GM23338 (cell line): ENCODE results near the gene FZD7. TPM values are rescaled to one million over a fixed set of nuclear protein-coding genes. Genes with fewer than 3 reads are reported as not detected.

Experiments used
- ATAC-seq: fragments of 200-7000 bp; cut with Tn5 transposase; 3 replicates; pipeline ENCODE4 v1.9.1; 2020
- DNase-seq: peaks from one replicate; pipeline ENCODE4 v3.0.0-alpha.2; 2015; ENCODE audit warnings: low spot score
- H2AFZ ChIP-seq: fragments of 200-600 bp; sonication (generic); 2 replicates; pipeline ENCODE4 v1.8.0; 2016; ENCODE audit warnings: antibody characterized with exemption, mild to moderate bottlenecking, moderate library complexity
- H3F3A ChIP-seq: fragments of 200-600 bp; sonication (generic); replicated peaks from 2 replicates; pipeline ENCODE4 v1.8.0; 2017; ENCODE audit warnings: antibody characterized with exemption, mixed run types, low read depth
- H3K27ac ChIP-seq: fragments of 200-600 bp; sonication (generic); 2 replicates; pipeline ENCODE4 v1.6.1; 2016; ENCODE audit warnings: low read depth
- H3K27me3 ChIP-seq: fragments of 200-600 bp; sonication (generic); 2 replicates; pipeline ENCODE4 v1.8.0; 2016; ENCODE audit warnings: mild to moderate bottlenecking, mixed run types, moderate library complexity; ENCODE audit not compliant: insufficient read depth
- H3K36me3 ChIP-seq: fragments of 200-600 bp; sonication (generic); 2 replicates; pipeline ENCODE4 v1.8.0; 2016; ENCODE audit warnings: mild to moderate bottlenecking; ENCODE audit not compliant: insufficient read depth
- H3K4me1 ChIP-seq: fragments of 200-600 bp; sonication (generic); 2 replicates; pipeline ENCODE4 v1.8.0; 2016; ENCODE audit warnings: mild to moderate bottlenecking, moderate library complexity; ENCODE audit not compliant: insufficient read depth
- H3K4me2 ChIP-seq: fragments of 200-600 bp; sonication (generic); 2 replicates; pipeline ENCODE4 v1.7.1; 2017; ENCODE audit warnings: mixed run types
- H3K4me3 ChIP-seq: fragments of 200-600 bp; sonication (generic); 2 replicates; pipeline ENCODE4 v1.6.1; 2016; ENCODE audit warnings: mixed run types
- H3K79me2 ChIP-seq: fragments of 200-600 bp; sonication (generic); replicated peaks from 2 replicates; pipeline ENCODE4 v1.8.0; 2017; ENCODE audit warnings: mild to moderate bottlenecking; ENCODE audit not compliant: insufficient read depth
- H3K9me2 ChIP-seq: fragments of 200-600 bp; sonication (generic); 2 replicates; pipeline ENCODE4 v1.8.0; 2017; ENCODE audit not compliant: insufficient read depth
- H4K20me1 ChIP-seq: fragments of 200-600 bp; sonication (generic); replicated peaks from 2 replicates; pipeline ENCODE4 v1.8.0; 2017; ENCODE audit warnings: mild to moderate bottlenecking; ENCODE audit not compliant: insufficient read depth
- H3K27ac Mint-ChIP-seq: 2 replicates; pipeline ENCODE4 v1.8.0; 2020; ENCODE audit warnings: inconsistent platforms, mild to moderate bottlenecking, moderate library complexity, mixed read lengths
- H3K27me3 Mint-ChIP-seq: 3 replicates; pipeline ENCODE4 v1.8.0; 2022; ENCODE audit warnings: low read depth, mild to moderate bottlenecking, moderate library complexity, mixed read lengths, inconsistent platforms; ENCODE audit not compliant: insufficient read depth, poor library complexity
- H3K36me3 Mint-ChIP-seq: 3 replicates; pipeline ENCODE4 v1.8.0; 2021; ENCODE audit warnings: low read depth, mild to moderate bottlenecking, inconsistent platforms, moderate library complexity, mixed read lengths
- H3K4me1 Mint-ChIP-seq: 3 replicates; pipeline ENCODE4 v1.8.0; 2020; ENCODE audit warnings: mild to moderate bottlenecking, inconsistent platforms, mixed read lengths
- H3K4me3 Mint-ChIP-seq: 3 replicates; pipeline ENCODE4 v1.8.0; 2021; ENCODE audit warnings: moderate library complexity, mild to moderate bottlenecking, inconsistent platforms, mixed read lengths
- H3K9me3 Mint-ChIP-seq: 3 replicates; pipeline ENCODE4 v1.8.0; 2020; ENCODE audit warnings: moderate library complexity, mild to moderate bottlenecking, inconsistent platforms, mixed read lengths
- CREB1 ChIP-seq: fragments of 250-450 bp; sonication (Bioruptor Pico); IDR thresholded peaks from 2 replicates; pipeline ENCODE4 v1.5.0; 2020; ENCODE audit warnings: low read depth, mild to moderate bottlenecking, moderate library complexity
- EZH2 ChIP-seq: fragments of 200-600 bp; sonication (generic); IDR thresholded peaks from one replicate; pipeline ENCODE4 v1.8.0; 2017; ENCODE audit warnings: antibody characterized with exemption, mild to moderate bottlenecking, low read depth; ENCODE audit not compliant: unreplicated experiment
- JUNB ChIP-seq: IDR thresholded peaks from one replicate; pipeline ENCODE4 v1.6.1; 2016; ENCODE audit warnings: antibody characterized with exemption; ENCODE audit not compliant: unreplicated experiment
- POLR2AphosphoS5 ChIP-seq: IDR thresholded peaks from 2 replicates; pipeline ENCODE4 v1.6.1; 2016; ENCODE audit warnings: antibody characterized with exemption, low read depth
- STAT1 ChIP-seq: IDR thresholded peaks from one replicate; pipeline ENCODE4 v1.6.1; 2016; ENCODE audit warnings: antibody characterized with exemption; ENCODE audit not compliant: unreplicated experiment
- polyA plus RNA-seq: library from polyadenylated mRNA; unstranded; fragments of >200 nt; fragmentation: Nextera tagmentation; extraction: Ambion mirVana; gene quantifications from 2 replicates; pipeline ENCODE4 v1.2.1, GENCODE V29; 2016
- total RNA-seq: library from RNA; depleted of rRNA; stranded (reverse); fragments of >200 nt; shearing (Covaris generic); gene quantifications from 2 replicates; pipeline ENCODE4 v1.2.3, GENCODE V29; 2014
- TF ChIP-seq, protein P1 (sequence below): fragments of 250-450 bp; sonication (Bioruptor Pico); IDR thresholded peaks from 2 replicates; pipeline ENCODE4 v1.5.0; 2020; ENCODE audit warnings: mild to moderate bottlenecking, moderate library complexity
- TF ChIP-seq, protein P2 (sequence below): IDR thresholded peaks from 2 replicates; pipeline ENCODE4 v1.6.1; 2016; ENCODE audit warnings: antibody characterized with exemption
- TF ChIP-seq, protein P3 (sequence below): IDR thresholded peaks from one replicate; pipeline ENCODE4 v1.6.1; 2018; ENCODE audit warnings: antibody characterized with exemption; ENCODE audit not compliant: unreplicated experiment
- TF ChIP-seq, protein P4 (sequence below), 2 experiments: fragments of 200-600 bp in 1 of 2; sonication (generic) in 1 of 2; conservative IDR thresholded peaks; 2 replicates each; pipeline versions ENCODE4 v1.5.1 to v1.6.1; 2016 to 2017; ENCODE audit warnings: antibody characterized with exemption in 2 of 2, low read depth in 2 of 2, mild to moderate bottlenecking in 2 of 2, moderate library complexity in 1 of 2

FZD7 gene
- total and polyA plus RNA-seq, 2 experiments from 2014 or later, result 164 to 435 TPM

DNA sequence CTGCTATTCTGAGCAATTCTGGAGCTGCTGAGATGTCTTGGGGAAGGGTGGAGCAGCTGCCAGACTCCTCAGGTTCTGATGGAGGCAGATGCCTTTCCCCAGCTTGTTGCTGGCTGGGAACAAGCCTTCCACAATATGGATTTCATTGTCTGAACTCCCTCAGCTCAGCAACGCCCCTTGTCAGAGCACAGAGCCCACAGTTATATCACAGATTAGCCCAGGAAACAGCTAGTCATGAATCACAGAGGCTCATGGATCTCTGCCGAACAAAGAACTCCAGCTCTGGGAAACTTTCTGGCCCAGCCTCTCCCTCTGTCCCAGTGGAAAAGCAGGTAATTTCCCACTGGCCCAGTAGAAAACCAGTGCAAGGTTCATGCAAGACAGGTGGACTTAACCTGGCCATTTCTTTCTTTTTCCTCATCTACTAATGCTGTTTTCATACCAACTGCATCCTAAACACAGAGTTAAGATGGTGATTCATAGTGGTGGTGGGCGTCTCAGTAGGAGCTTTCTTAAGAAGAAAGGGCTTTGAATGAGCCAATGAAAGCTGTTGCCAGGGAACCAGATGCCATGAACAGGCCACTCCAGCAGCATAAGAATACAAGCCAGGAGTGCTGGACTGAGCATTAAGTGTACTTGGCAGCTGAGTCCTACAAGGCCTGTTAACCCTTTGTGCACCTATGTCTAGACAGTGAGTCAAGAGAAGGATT lies 30.7 kb downstream of the FZD7 start (continued):
- TF ChIP-seq, protein P1, sequence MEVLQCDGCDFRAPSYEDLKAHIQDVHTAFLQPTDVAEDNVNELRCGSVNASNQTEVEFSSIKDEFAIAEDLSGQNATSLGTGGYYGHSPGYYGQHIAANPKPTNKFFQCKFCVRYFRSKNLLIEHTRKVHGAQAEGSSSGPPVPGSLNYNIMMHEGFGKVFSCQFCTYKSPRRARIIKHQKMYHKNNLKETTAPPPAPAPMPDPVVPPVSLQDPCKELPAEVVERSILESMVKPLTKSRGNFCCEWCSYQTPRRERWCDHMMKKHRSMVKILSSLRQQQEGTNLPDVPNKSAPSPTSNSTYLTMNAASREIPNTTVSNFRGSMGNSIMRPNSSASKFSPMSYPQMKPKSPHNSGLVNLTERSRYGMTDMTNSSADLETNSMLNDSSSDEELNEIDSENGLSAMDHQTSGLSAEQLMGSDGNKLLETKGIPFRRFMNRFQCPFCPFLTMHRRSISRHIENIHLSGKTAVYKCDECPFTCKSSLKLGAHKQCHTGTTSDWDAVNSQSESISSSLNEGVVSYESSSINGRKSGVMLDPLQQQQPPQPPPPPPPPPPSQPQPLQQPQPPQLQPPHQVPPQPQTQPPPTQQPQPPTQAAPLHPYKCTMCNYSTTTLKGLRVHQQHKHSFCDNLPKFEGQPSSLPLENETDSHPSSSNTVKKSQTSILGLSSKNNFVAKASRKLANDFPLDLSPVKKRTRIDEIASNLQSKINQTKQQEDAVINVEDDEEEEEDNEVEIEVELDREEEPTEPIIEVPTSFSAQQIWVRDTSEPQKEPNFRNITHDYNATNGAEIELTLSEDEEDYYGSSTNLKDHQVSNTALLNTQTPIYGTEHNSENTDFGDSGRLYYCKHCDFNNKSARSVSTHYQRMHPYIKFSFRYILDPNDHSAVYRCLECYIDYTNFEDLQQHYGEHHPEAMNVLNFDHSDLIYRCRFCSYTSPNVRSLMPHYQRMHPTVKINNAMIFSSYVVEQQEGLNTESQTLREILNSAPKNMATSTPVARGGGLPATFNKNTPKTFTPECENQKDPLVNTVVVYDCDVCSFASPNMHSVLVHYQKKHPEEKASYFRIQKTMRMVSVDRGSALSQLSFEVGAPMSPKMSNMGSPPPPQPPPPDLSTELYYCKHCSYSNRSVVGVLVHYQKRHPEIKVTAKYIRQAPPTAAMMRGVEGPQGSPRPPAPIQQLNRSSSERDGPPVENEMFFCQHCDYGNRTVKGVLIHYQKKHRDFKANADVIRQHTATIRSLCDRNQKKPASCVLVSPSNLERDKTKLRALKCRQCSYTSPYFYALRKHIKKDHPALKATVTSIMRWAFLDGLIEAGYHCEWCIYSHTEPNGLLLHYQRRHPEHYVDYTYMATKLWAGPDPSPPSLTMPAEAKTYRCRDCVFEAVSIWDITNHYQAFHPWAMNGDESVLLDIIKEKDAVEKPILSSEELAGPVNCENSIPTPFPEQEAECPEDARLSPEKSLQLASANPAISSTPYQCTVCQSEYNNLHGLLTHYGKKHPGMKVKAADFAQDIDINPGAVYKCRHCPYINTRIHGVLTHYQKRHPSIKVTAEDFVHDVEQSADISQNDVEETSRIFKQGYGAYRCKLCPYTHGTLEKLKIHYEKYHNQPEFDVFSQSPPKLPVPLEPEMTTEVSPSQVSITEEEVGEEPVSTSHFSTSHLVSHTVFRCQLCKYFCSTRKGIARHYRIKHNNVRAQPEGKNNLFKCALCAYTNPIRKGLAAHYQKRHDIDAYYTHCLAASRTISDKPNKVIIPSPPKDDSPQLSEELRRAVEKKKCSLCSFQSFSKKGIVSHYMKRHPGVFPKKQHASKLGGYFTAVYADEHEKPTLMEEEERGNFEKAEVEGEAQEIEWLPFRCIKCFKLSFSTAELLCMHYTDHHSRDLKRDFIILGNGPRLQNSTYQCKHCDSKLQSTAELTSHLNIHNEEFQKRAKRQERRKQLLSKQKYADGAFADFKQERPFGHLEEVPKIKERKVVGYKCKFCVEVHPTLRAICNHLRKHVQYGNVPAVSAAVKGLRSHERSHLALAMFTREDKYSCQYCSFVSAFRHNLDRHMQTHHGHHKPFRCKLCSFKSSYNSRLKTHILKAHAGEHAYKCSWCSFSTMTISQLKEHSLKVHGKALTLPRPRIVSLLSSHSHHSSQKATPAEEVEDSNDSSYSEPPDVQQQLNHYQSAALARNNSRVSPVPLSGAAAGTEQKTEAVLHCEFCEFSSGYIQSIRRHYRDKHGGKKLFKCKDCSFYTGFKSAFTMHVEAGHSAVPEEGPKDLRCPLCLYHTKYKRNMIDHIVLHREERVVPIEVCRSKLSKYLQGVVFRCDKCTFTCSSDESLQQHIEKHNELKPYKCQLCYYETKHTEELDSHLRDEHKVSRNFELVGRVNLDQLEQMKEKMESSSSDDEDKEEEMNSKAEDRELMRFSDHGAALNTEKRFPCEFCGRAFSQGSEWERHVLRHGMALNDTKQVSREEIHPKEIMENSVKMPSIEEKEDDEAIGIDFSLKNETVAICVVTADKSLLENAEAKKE (CRISPR knock-in tag), result no peak
- TF ChIP-seq EZH2, result no peak
- TF ChIP-seq, protein P2, sequence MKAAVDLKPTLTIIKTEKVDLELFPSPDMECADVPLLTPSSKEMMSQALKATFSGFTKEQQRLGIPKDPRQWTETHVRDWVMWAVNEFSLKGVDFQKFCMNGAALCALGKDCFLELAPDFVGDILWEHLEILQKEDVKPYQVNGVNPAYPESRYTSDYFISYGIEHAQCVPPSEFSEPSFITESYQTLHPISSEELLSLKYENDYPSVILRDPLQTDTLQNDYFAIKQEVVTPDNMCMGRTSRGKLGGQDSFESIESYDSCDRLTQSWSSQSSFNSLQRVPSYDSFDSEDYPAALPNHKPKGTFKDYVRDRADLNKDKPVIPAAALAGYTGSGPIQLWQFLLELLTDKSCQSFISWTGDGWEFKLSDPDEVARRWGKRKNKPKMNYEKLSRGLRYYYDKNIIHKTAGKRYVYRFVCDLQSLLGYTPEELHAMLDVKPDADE, result no peak
- TF ChIP-seq STAT1, result no peak

DNA sequence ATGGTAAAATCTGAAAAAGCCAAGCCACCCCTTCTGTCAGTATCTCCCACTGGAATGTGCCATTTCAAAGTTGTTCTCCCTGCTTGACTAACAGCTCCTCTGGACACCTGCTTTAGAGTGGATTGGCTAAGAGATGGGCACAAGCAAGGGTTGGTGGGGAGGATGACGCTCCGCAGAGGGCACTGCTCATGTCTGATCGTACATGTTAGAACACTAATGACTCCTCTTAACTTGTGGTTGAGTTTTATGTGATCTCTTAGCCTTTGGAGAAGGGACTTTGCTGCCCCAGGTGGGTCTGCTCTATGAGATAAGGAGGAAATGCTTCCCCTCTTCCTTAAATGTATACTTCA lies 31.2 kb downstream of the FZD7 start:
- H3K27me3 Mint-ChIP-seq, result no peaks in the 10 kb centered on the region
- DNase-seq (no peak), ATAC-seq (no peak)
- H3K36me3 Mint-ChIP-seq, result no peaks in the 10 kb centered on the region
- H3K27ac Mint-ChIP-seq, result no peak overlapping the region
- no peaks in the 10 kb centered on the region for H3K79me2 ChIP-seq
- H3K4me1 ChIP-seq, result peaks cover 15% of the 10 kb centered on the region
- H3K4me2 ChIP-seq, result peak overlapping the region; percentile 32; the same call in 1 of the 2 replicates
- H3K4me3 Mint-ChIP-seq, result no peak overlapping the region
- no peaks in the 10 kb centered on the region for H4K20me1 ChIP-seq
- peaks cover 19% of the 10 kb centered on the region for H3K4me1 Mint-ChIP-seq
- H3K9me3 Mint-ChIP-seq, result no peaks in the 10 kb centered on the region
- 0 out of 2 replicates have a peak, but pooled peaks cover 4% of the 10 kb centered on the region for H3F3A ChIP-seq
- no peaks in the 10 kb centered on the region for H3K27me3 ChIP-seq
- no peak overlapping the region for H3K4me3 ChIP-seq
- H3K9me2 ChIP-seq, result no peaks in the 10 kb centered on the region; the same call in 1 of the 2 replicates
- no peak overlapping the region for H3K27ac ChIP-seq
- H3K36me3 ChIP-seq, result no peaks in the 10 kb centered on the region
- H2AFZ ChIP-seq, result peak overlapping the region; percentile 98; the same call in 1 of the 2 replicates
- TF ChIP-seq, protein P3, sequence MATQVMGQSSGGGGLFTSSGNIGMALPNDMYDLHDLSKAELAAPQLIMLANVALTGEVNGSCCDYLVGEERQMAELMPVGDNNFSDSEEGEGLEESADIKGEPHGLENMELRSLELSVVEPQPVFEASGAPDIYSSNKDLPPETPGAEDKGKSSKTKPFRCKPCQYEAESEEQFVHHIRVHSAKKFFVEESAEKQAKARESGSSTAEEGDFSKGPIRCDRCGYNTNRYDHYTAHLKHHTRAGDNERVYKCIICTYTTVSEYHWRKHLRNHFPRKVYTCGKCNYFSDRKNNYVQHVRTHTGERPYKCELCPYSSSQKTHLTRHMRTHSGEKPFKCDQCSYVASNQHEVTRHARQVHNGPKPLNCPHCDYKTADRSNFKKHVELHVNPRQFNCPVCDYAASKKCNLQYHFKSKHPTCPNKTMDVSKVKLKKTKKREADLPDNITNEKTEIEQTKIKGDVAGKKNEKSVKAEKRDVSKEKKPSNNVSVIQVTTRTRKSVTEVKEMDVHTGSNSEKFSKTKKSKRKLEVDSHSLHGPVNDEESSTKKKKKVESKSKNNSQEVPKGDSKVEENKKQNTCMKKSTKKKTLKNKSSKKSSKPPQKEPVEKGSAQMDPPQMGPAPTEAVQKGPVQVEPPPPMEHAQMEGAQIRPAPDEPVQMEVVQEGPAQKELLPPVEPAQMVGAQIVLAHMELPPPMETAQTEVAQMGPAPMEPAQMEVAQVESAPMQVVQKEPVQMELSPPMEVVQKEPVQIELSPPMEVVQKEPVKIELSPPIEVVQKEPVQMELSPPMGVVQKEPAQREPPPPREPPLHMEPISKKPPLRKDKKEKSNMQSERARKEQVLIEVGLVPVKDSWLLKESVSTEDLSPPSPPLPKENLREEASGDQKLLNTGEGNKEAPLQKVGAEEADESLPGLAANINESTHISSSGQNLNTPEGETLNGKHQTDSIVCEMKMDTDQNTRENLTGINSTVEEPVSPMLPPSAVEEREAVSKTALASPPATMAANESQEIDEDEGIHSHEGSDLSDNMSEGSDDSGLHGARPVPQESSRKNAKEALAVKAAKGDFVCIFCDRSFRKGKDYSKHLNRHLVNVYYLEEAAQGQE, result no peak
- TF ChIP-seq CREB1 (CRISPR knock-in tag), result no peak
- TF ChIP-seq, protein P4, sequence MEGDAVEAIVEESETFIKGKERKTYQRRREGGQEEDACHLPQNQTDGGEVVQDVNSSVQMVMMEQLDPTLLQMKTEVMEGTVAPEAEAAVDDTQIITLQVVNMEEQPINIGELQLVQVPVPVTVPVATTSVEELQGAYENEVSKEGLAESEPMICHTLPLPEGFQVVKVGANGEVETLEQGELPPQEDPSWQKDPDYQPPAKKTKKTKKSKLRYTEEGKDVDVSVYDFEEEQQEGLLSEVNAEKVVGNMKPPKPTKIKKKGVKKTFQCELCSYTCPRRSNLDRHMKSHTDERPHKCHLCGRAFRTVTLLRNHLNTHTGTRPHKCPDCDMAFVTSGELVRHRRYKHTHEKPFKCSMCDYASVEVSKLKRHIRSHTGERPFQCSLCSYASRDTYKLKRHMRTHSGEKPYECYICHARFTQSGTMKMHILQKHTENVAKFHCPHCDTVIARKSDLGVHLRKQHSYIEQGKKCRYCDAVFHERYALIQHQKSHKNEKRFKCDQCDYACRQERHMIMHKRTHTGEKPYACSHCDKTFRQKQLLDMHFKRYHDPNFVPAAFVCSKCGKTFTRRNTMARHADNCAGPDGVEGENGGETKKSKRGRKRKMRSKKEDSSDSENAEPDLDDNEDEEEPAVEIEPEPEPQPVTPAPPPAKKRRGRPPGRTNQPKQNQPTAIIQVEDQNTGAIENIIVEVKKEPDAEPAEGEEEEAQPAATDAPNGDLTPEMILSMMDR (conservative IDR thresholded peaks at IDR 0.05; ENCODE audit: low read depth in 2 of 2), result no peak
- no peak for TF ChIP-seq EZH2
- no peak for TF ChIP-seq POLR2AphosphoS5
- no peak for TF ChIP-seq JUNB
